Activated T-helper 2 cell treated with anti-CD3 and anti-CD28 coated beads, Interferon-gamma antibody, Interleukin-2, Interleukin-4, amounts not matched to agents 10 μg/mL and 5 μg/mL and 100 μg/mL, durations not matched to agents 14 hours and 24 hours and 36 hours (primary cell): Measurements from ENCODE around the gene PYDC2. TPM values are rescaled to one million over a fixed set of nuclear protein-coding genes. Genes with fewer than 3 reads are reported as not detected.
"Not testable (repeated sequence)": the region's sequence is repeated elsewhere in the genome, so short reads cannot be mapped to it uniquely, and the experiment has no call there.

ENCODE experiments used
- DNase-seq: peaks from one replicate; pipeline ENCODE4 v3.0.0; 2021; ENCODE audit warnings: low spot score
- H3K27ac Mint-ChIP-seq: one replicate; pipeline ENCODE4 v1.8.0; 2021; ENCODE audit warnings: mixed read lengths
- H3K27me3 Mint-ChIP-seq: one replicate; pipeline ENCODE4 v1.8.0; 2021; ENCODE audit warnings: low read depth, mixed read lengths
- H3K36me3 Mint-ChIP-seq: one replicate; pipeline ENCODE4 v1.8.0; 2021; ENCODE audit warnings: low read depth, mixed read lengths
- H3K4me1 Mint-ChIP-seq: one replicate; pipeline ENCODE4 v1.8.0; 2021; ENCODE audit warnings: low read depth, mixed read lengths
- H3K4me3 Mint-ChIP-seq: one replicate; pipeline ENCODE4 v1.8.0; 2021; ENCODE audit warnings: low read depth, mild to moderate bottlenecking, moderate library complexity, mixed read lengths
- H3K9me3 Mint-ChIP-seq: one replicate; pipeline ENCODE4 v1.8.0; 2021; ENCODE audit warnings: mixed read lengths
- intact Hi-C: fragments of 100-400 bp; cut with micrococcal nuclease; formaldehyde crosslinking; loops from one replicate; pipeline ENCODE4 v1.15.1; 2023
- total RNA-seq: library from RNA; stranded (reverse); gene quantifications from 2 replicates; pipeline ENCODE4 v1.2.3, GENCODE V29; 2022

The PYDC2 gene
- total RNA-seq, 1 donor from 2014 or later: not detected

DNA sequence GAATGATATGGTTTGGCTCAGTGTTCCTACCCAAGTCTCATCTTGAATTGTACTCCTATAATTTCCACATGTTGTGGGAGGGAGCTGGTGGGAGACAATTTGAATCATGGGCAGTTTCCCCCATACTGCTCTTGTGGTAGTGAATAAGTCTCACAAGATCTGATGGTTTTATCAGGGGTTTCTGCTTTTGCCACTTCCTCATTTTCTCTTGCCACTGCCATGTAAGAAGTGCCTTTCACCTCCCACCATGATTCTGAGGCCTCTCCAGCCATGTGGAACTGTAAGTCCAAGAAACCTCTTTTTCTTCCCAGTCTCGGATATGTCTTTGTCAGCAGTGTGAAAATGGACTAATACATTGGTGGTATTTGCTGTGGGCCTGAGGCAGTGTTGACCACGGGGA, 23.0 kb downstream of the PYDC2 start:
- not testable (repeated sequence) for H3K36me3 Mint-ChIP-seq

DNA sequence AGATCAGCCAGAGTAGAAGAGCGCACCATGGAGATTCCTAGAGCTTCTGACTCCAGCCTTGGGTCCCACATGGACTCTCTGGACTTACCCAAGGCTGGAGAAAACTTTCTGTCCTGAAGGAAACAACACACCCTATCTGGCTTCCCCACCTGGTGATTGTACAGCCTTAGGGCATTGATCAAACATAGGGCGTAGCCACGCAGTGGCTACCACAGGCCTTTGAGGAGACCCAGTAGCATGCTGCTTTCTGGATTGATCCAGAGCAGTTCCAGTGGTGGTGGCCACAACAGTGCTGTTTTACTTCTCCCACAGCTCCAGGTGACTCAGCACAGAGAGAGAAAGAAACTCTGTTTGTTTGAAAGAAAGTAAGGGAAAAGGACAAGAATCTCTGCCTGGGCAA, 23.5 kb downstream of the PYDC2 start:
- peaks cover 3% of the 10 kb centered on the region for H3K9me3 Mint-ChIP-seq
- intact Hi-C loops: no loop called here
- no peaks in the 10 kb centered on the region for H3K4me1 Mint-ChIP-seq
- no peak overlapping the region for H3K4me3 Mint-ChIP-seq
- H3K27ac Mint-ChIP-seq: no peak overlapping the region
- H3K36me3 Mint-ChIP-seq: no peaks in the 10 kb centered on the region
- no peak for DNase-seq
- no peaks in the 10 kb centered on the region for H3K27me3 Mint-ChIP-seq

More for the DNA sequence above, 23.0 kb downstream of the PYDC2 start:
- intact Hi-C loops, DNase-seq, H3K27me3 Mint-ChIP-seq, H3K4me1 Mint-ChIP-seq, H3K27ac Mint-ChIP-seq, H3K4me3 Mint-ChIP-seq, H3K9me3 Mint-ChIP-seq: not testable (repeated sequence)

DNA sequence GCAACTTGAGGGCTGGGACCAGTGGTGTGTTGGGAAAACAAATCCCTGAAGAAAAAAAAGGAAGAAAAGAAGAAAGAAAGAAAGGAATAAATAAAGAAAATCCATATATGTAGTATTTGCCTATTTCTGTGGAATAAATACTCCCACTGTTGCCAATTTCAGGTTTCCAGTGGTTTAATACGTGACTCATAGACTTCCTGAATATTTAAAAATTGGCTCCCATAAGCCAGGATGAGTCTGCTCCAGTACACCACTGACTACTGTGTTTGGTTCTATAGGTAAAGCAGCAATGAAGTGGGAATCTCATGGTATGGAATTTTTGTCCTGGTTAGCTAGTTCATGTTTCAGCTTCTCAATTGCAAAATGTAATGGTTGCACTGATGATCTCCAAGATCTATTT, 31.6 kb downstream of the PYDC2 start:
- no peak for DNase-seq
- no peaks in the 10 kb centered on the region for H3K4me1 Mint-ChIP-seq
- intact Hi-C loops: no loop called here
- H3K9me3 Mint-ChIP-seq: no peaks in the 10 kb centered on the region
- H3K27ac Mint-ChIP-seq: no peak overlapping the region
- no peak overlapping the region for H3K4me3 Mint-ChIP-seq
- no peaks in the 10 kb centered on the region for H3K36me3 Mint-ChIP-seq
- H3K27me3 Mint-ChIP-seq: no peaks in the 10 kb centered on the region

DNA sequence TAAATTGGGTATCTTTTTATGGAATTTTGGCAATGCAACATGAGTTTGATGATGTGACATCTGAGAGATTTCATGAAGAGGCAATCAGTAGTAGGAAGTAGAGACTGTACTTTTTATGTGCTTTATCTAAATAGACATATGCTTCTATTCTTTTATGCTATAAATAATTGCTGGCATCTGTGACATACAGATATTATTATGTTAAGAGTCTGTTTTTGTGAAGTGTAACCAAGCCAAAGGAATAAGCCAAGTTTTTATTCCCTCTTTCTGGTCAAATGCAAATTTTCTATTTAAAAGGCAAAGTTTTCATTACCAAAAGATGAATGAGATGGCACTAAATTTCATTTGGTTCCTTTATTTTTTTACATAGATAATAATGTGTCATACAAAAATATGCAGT, 32.4 kb downstream of the PYDC2 start:
- DNase-seq: no peak
- H3K36me3 Mint-ChIP-seq: no peaks in the 10 kb centered on the region
- intact Hi-C loops: no loop called here
- H3K27ac Mint-ChIP-seq: no peak overlapping the region
- H3K4me3 Mint-ChIP-seq: no peak overlapping the region
- no peaks in the 10 kb centered on the region for H3K9me3 Mint-ChIP-seq
- no peaks in the 10 kb centered on the region for H3K27me3 Mint-ChIP-seq
- H3K4me1 Mint-ChIP-seq: no peaks in the 10 kb centered on the region

DNA sequence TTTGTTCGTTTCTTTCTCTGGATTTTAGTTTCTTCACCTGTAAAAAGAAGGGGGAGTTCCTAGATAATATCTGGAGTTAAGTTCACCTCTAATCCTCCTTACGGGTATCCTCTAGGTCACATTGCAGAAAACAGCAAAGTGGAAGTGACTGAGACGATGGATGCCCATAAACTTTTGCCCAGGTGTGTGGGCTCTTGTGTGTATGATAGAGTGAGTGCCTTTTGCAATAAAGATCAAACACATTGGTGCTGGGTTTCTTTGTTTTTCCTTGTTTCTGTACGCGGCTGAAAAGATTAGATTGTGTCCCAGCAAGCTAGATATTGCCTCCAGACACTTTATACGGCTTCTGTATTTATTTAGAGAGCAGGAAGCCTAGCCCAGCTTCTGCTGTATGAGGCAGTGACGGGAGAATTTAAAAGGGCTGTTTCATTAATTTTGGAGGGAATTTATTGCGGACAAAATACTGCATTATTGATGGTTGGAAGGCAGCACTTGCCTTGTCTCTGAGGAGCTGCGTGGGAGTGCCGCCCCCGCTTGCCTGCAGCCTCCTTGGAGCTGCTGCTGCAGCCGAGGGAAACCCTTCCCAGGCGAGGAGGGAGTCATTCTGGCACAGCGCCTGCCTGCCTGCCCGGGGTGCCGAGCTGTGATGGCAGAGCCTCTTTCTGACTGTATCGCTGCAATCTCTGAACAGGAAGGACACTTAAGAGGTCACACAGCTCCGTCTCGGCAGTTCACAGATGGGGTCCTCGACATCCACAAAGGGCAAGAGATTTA, 38.5 kb downstream of the PYDC2 start:
- no peak overlapping the region for H3K4me3 Mint-ChIP-seq

GRCh38 chr3:191500892-191501291, 39.9 kb downstream of the PYDC2 start:
- Mint-ChIP-seq H3K9me3 (no peaks in the 10 kb centered on the region), H3K36me3 (no peaks in the 10 kb centered on the region), H3K4me1 (no peaks in the 10 kb centered on the region), H3K4me3 (no peak overlapping the region), H3K27ac (no peak overlapping the region), H3K27me3 (no peaks in the 10 kb centered on the region)
- intact Hi-C loops: no loop called here
- no peak for DNase-seq

More for the DNA sequence above, 38.5 kb downstream of the PYDC2 start:
- DNase-seq: no peak
- H3K4me1 Mint-ChIP-seq: no peaks in the 10 kb centered on the region
- no peak overlapping the region for H3K27ac Mint-ChIP-seq
- intact Hi-C loops: no loop called here
- H3K9me3 Mint-ChIP-seq: no peaks in the 10 kb centered on the region
- no peaks in the 10 kb centered on the region for H3K36me3 Mint-ChIP-seq
- H3K27me3 Mint-ChIP-seq: no peaks in the 10 kb centered on the region

DNA sequence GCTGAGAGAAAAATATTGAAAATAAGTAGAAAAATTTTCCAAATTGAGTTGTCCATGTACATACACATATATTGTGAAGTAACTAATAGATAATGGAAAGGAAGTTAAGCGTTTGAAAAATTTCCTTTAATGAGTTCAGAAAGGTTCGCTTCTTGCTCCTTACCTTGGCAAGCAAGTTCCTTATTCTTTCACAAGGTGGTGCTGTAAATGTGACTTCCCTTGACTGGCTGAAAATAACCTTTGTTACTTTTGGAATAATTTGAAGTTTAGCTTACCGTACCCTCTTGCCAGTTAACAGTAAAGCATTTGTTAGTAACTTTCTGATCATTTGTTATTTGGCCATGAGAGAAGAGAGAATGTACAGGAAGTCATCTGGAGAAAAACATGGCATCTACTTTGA, 41.6 kb downstream of the PYDC2 start:
- Mint-ChIP-seq H3K27ac (no peak overlapping the region), H3K27me3 (no peaks in the 10 kb centered on the region), H3K4me1 (no peaks in the 10 kb centered on the region), H3K9me3 (no peaks in the 10 kb centered on the region), H3K4me3 (no peak overlapping the region), H3K36me3 (no peaks in the 10 kb centered on the region)
- intact Hi-C loops: no loop called here
- no peak for DNase-seq

GRCh38 chr3:191509078-191509477, 48.1 kb downstream of the PYDC2 start:
- no peaks in the 10 kb centered on the region for H3K9me3 Mint-ChIP-seq
- intact Hi-C loops: no loop called here
- H3K4me1 Mint-ChIP-seq: no peaks in the 10 kb centered on the region
- no peaks in the 10 kb centered on the region for H3K27me3 Mint-ChIP-seq
- H3K36me3 Mint-ChIP-seq: no peaks in the 10 kb centered on the region
- H3K27ac Mint-ChIP-seq: no peak overlapping the region
- DNase-seq: no peak
- no peak overlapping the region for H3K4me3 Mint-ChIP-seq

Other genes starting within 250 kb of the PYDC2 start
- 28.5 and 32.1 TPM in 2 replicates for gene CCDC50, start 131.8 kb upstream of the PYDC2 start, total RNA-seq
- 0.37 TPM in 1 of 2 replicates, not detected in the other for gene UTS2B, start 130.6 kb upstream of the PYDC2 start, total RNA-seq